22Rv1 (cell line): ENCODE measurements around the gene EIF4G1.

Experiments
- CTCF ChIP-seq: fragments of 450-650 bp; IDR thresholded peaks from 2 replicates; pipeline ENCODE4 v1.5.1; 2017; ENCODE audit warnings: mild to moderate bottlenecking
- ZFX ChIP-seq: fragments of 450-650 bp; IDR thresholded peaks from 2 replicates; pipeline ENCODE4 v1.6.1; 2017; ENCODE audit warnings: antibody characterized with exemption, borderline replicate concordance

GRCh38 chr3:184335661-184336546 lies 21.5 kb downstream of the EIF4G1 start:
- TF ChIP-seq CTCF, result peak; percentile 11; the same call in 1 of the 2 replicates
- no peak for TF ChIP-seq ZFX
